Measurements from ENCODE around the gene TCF7L1.

GRCh38 chr2:85189606-85190270 lies 56.5 kb downstream of the TCF7L1 start:
- no peak for TF ChIP-seq CTCF (IDR thresholded peaks at IDR 0.05; ENCODE audit: low read depth, low read length)
- TF ChIP-seq EZH2phosphoT487 (IDR thresholded peaks at IDR 0.05; ENCODE audit: low read depth) = no peak
